Measurements from ENCODE around the gene HMCN1. TPM values are rescaled to one million over a fixed set of nuclear protein-coding genes. Genes with fewer than 3 reads are reported as not detected.
A peak's percentile ranks its signal among the peaks of the same experiment; 100 is the strongest.

HMCN1 gene
- total and polyA plus RNA-seq, 4 donors, result 1.5 to 6.8 (median 3.5) TPM

GRCh38 chr1:185969524-185969991 lies 235.4 kb downstream of the HMCN1 start:
- Histone ChIP-seq H3K27me3 (ENCODE audit: control insufficient read depth in 4 of 4, insufficient read depth in 4 of 4, low read length in 3 of 4) (no peaks in the 10 kb centered on the region), H3K9ac (ENCODE audit: low read depth in 1 of 2, low read length in 2 of 2) (no peak overlapping the region), H3K4me1 (ENCODE audit: control insufficient read depth in 4 of 4, insufficient read depth in 4 of 4, low read length in 3 of 4) (no peaks in the 10 kb centered on the region), H3K36me3 (ENCODE audit: control insufficient read depth in 4 of 4, insufficient read depth in 3 of 4, low read depth in 1 of 4, low read length in 3 of 4) (no peaks in the 10 kb centered on the region), H3K27ac (ENCODE audit: low read depth in 1 of 2, low read length in 2 of 2) (peak overlapping the region in 1 of 2 donors; percentile 38), H3K9me3 (ENCODE audit: control insufficient read depth in 4 of 4, low read length in 3 of 4) (no peaks in the 10 kb centered on the region), H3K4me3 (ENCODE audit: low read depth in 1 of 3, low read length in 3 of 3) (no peak overlapping the region)
- DNase-seq (ENCODE audit: low spot score), result no peak
- no peak for TF ChIP-seq RAD21 (IDR thresholded peaks at IDR 0.05)
- TF ChIP-seq EGR1 (IDR thresholded peaks at IDR 0.05; ENCODE audit: low read depth in 2 of 2), result no peak
- TF ChIP-seq HNF4G (IDR thresholded peaks at IDR 0.05), result no peak
- no peak for TF ChIP-seq GABPA (IDR thresholded peaks at IDR 0.05 in 1 of 2, conservative IDR thresholded peaks at IDR 0.05 in 1 of 2)
- TF ChIP-seq FOXA1 (IDR thresholded peaks at IDR 0.05), result no peak
- TF ChIP-seq SP1 (IDR thresholded peaks at IDR 0.05), result no peak
- no peak for TF ChIP-seq NR2F2 (IDR thresholded peaks at IDR 0.05)
- TF ChIP-seq JUND (IDR thresholded peaks at IDR 0.05), result no peak
- no peak for TF ChIP-seq REST (IDR thresholded peaks at IDR 0.05)
- no peak for TF ChIP-seq FOXA2 (IDR thresholded peaks at IDR 0.05)
- no peak for TF ChIP-seq TAF1 (conservative IDR thresholded peaks at IDR 0.05)
- TF ChIP-seq ATF3 (IDR thresholded peaks at IDR 0.05), result no peak
- no peak for TF ChIP-seq CTCF (IDR thresholded peaks at IDR 0.05; ENCODE audit: low read depth, low read length, missing input control)
- TF ChIP-seq YY1 (IDR thresholded peaks at IDR 0.05), result no peak
- no peak for TF ChIP-seq MAX (IDR thresholded peaks at IDR 0.05)
- no peak for TF ChIP-seq ZBTB33 (IDR thresholded peaks at IDR 0.05)
- no peak for TF ChIP-seq RXRA (IDR thresholded peaks at IDR 0.05)

GRCh38 chr1:185971688-185972087 lies 237.5 kb downstream of the HMCN1 start:
- 48% methylated on average over 1 of the region's 1 CpG for WGBS
- TF ChIP-seq SP1 (IDR thresholded peaks at IDR 0.05) (no peak), FOXA2 (IDR thresholded peaks at IDR 0.05) (no peak), GABPA (IDR thresholded peaks at IDR 0.05 in 1 of 2, conservative IDR thresholded peaks at IDR 0.05 in 1 of 2) (no peak), EGR1 (IDR thresholded peaks at IDR 0.05; ENCODE audit: low read depth in 2 of 2) (no peak), HNF4G (IDR thresholded peaks at IDR 0.05) (no peak), RXRA (IDR thresholded peaks at IDR 0.05) (no peak), JUND (IDR thresholded peaks at IDR 0.05) (no peak), HNF4A (conservative IDR thresholded peaks at IDR 0.05) (no peak)
- no peaks in the 10 kb centered on the region for H3K9me3 ChIP-seq (ENCODE audit: control insufficient read depth in 4 of 4, low read length in 3 of 4)
- H3K36me3 ChIP-seq (ENCODE audit: control insufficient read depth in 4 of 4, insufficient read depth in 3 of 4, low read depth in 1 of 4, low read length in 3 of 4), result no peaks in the 10 kb centered on the region
- no peak overlapping the region for H3K27ac ChIP-seq (ENCODE audit: low read depth in 1 of 2, low read length in 2 of 2)
- H3K4me1 ChIP-seq (ENCODE audit: control insufficient read depth in 4 of 4, insufficient read depth in 4 of 4, low read length in 3 of 4), result no peaks in the 10 kb centered on the region
- no peak overlapping the region for H3K4me3 ChIP-seq (ENCODE audit: low read depth in 1 of 3, low read length in 3 of 3)
- no peak overlapping the region for H3K9ac ChIP-seq (ENCODE audit: low read depth in 1 of 2, low read length in 2 of 2)
- DNase-seq (ENCODE audit: low spot score), result no peak
- H3K27me3 ChIP-seq (ENCODE audit: control insufficient read depth in 4 of 4, insufficient read depth in 4 of 4, low read length in 3 of 4), result no peaks in the 10 kb centered on the region

Data from liver (tissue), 9 donors.